ENCODE results near the gene MTR. TPM values are rescaled to one million over a fixed set of nuclear protein-coding genes. Genes with fewer than 3 reads are reported as not detected.

Gene MTR
- total and polyA plus RNA-seq, 10 donors, result 4.4 to 65.4 (median 42.0) TPM

GRCh38 chr1:236947794-236948193 is 152.7 kb downstream of the MTR start:
- H3K27me3 ChIP-seq (replicated peaks in 1 of 7), result no peaks in the 10 kb centered on the region
- no peaks in the 10 kb centered on the region for H3K36me3 ChIP-seq
- intact Hi-C loops (cut with DNase I; ENCODE audit: low total_unique reads), result no loop called here
- H3K4me1 ChIP-seq, result no peaks in the 10 kb centered on the region
- DNase-seq, result no peak
- H3K4me3 ChIP-seq, result no peak overlapping the region
- TF ChIP-seq POLR2AphosphoS5 (IDR thresholded peaks at IDR 0.05) (no peak), CTCF (IDR thresholded peaks at IDR 0.05 in 8 of 11, conservative IDR thresholded peaks at IDR 0.05 in 3 of 11) (no peak), POLR2A (IDR thresholded peaks at IDR 0.05) (no peak)
- H3K27ac ChIP-seq, result no peak overlapping the region
- no peaks in the 10 kb centered on the region for H3K9me3 ChIP-seq
- 59 to 70% (median 64%) methylated on average over 8 of the region's 8 CpGs for WGBS, 5 donors

- WGBS, 5 donors, result 76 to 86% (median 84%) methylated on average over 4 of the region's 4 CpGs
- Histone ChIP-seq H3K9me3 (no peaks in the 10 kb centered on the region), H3K36me3 (no peaks in the 10 kb centered on the region), H3K4me1 (no peaks in the 10 kb centered on the region), H3K4me3 (no peak overlapping the region), H3K27ac (no peak overlapping the region), H3K27me3 (replicated peaks in 1 of 7) (no peaks in the 10 kb centered on the region)
- no peak for TF ChIP-seq POLR2A (IDR thresholded peaks at IDR 0.05)
- no peak for TF ChIP-seq POLR2AphosphoS5 (IDR thresholded peaks at IDR 0.05)
- TF ChIP-seq CTCF (IDR thresholded peaks at IDR 0.05 in 8 of 11, conservative IDR thresholded peaks at IDR 0.05 in 3 of 11), result no peak
- intact Hi-C loops (cut with DNase I; ENCODE audit: low total_unique reads), result no loop called here
- no peak for DNase-seq
These were observed 153.3 kb downstream of the MTR start for GRCh38 chr1:236948381-236948780.

- peaks cover 0 to 4% (median under 1%) of the 10 kb centered on the region in 8 donors for H3K9me3 ChIP-seq
- H3K27me3 ChIP-seq (replicated peaks in 1 of 7), result no peaks in the 10 kb centered on the region
- intact Hi-C loops (cut with DNase I; ENCODE audit: low total_unique reads), result no loop called here
- no peaks in the 10 kb centered on the region for H3K4me1 ChIP-seq
- no peaks in the 10 kb centered on the region for H3K36me3 ChIP-seq
- DNase-seq, result no peak
- no peak overlapping the region for H3K4me3 ChIP-seq
- TF ChIP-seq POLR2A (IDR thresholded peaks at IDR 0.05), result no peak
- TF ChIP-seq POLR2AphosphoS5 (IDR thresholded peaks at IDR 0.05), result no peak
- TF ChIP-seq CTCF (IDR thresholded peaks at IDR 0.05 in 8 of 11, conservative IDR thresholded peaks at IDR 0.05 in 3 of 11), result no peak
- H3K27ac ChIP-seq, result no peak overlapping the region
- 63 to 77% (median 71%) methylated on average over 6 of the region's 6 CpGs for WGBS, 5 donors
These were observed 153.9 kb downstream of the MTR start for GRCh38 chr1:236948996-236949395.

- DNase-seq, result no peak
- Histone ChIP-seq H3K27me3 (replicated peaks in 1 of 7) (no peaks in the 10 kb centered on the region), H3K9me3 (peaks cover 0 to 10% (median 2%) of the 10 kb centered on the region in 8 donors), H3K27ac (no peak overlapping the region), H3K36me3 (no peaks in the 10 kb centered on the region), H3K4me3 (no peak overlapping the region), H3K4me1 (no peaks in the 10 kb centered on the region)
- intact Hi-C loops (cut with DNase I; ENCODE audit: low total_unique reads), result no loop called here
- TF ChIP-seq POLR2AphosphoS5 (IDR thresholded peaks at IDR 0.05) (no peak), CTCF (IDR thresholded peaks at IDR 0.05 in 8 of 11, conservative IDR thresholded peaks at IDR 0.05 in 3 of 11) (no peak), POLR2A (IDR thresholded peaks at IDR 0.05) (no peak)
- WGBS, 5 donors, result 76 to 93% (median 90%) methylated on average over 5 of the region's 5 CpGs
These were observed 155.3 kb downstream of the MTR start for GRCh38 chr1:236950365-236950764.
